PC-3 (cell line): Measurements from ENCODE around the gene OXNAD1. TPM values are rescaled to one million over a fixed set of nuclear protein-coding genes. Genes with fewer than 3 reads are reported as not detected.

Experiments used
- ATAC-seq: fragments of 200-7000 bp; cut with Tn5 transposase; 2 replicates; pipeline ENCODE4 v1.9.1; 2020; ENCODE audit warnings: mild to moderate bottlenecking, moderate library complexity
- BruUV-seq: library from RNA; stranded (reverse); fragments of 400-500 nt; replicated peaks from 2 replicates; lab custom pipeline; 2021; lab: Mats Ljungman, UMichigan
- CTCF ChIA-PET: fragments of 300-600 bp; sonication (Branson Sonifier 250); formaldehyde crosslinking; loops from one replicate; lab custom pipeline; 2022; ENCODE audit warnings: antibody characterized with exemption; lab: Charles Lee
- POLR2A ChIA-PET: fragments of 300-600 bp; sonication (Branson Sonifier 250); formaldehyde crosslinking; loops from one replicate; lab custom pipeline; 2022; ENCODE audit warnings: antibody characterized with exemption; ENCODE audit not compliant: unreplicated experiment; lab: Charles Lee
- DNase-seq: peaks from one replicate; pipeline ENCODE4 v3.0.0-alpha.2; 2015
- H2AFZ ChIP-seq: fragments of 300-600 bp; sonication (generic); 2 replicates; pipeline ENCODE4 v1.6.0; 2016; ENCODE audit warnings: antibody characterized with exemption, low read length
- H3F3A ChIP-seq: fragments of 300-600 bp; sonication (generic); one replicate; pipeline ENCODE4 v1.6.0; 2017; ENCODE audit warnings: antibody characterized with exemption, low read length, control low read depth, mild to moderate bottlenecking; ENCODE audit not compliant: unreplicated experiment
- H3K27ac ChIP-seq: fragments of 300-600 bp; sonication (generic); 2 replicates; pipeline ENCODE4 v1.5.1; 2016; ENCODE audit warnings: mild to moderate bottlenecking, low read length
- H3K27me3 ChIP-seq: fragments of 300-600 bp; sonication (generic); 2 replicates; pipeline ENCODE4 v1.6.1; 2016; ENCODE audit warnings: low read length, mixed read lengths
- H3K36me3 ChIP-seq: fragments of 300-600 bp; sonication (generic); 2 replicates; pipeline ENCODE4 v1.6.1; 2016; ENCODE audit warnings: low read depth, mixed run types, low read length, mixed read lengths
- H3K4me1 ChIP-seq: fragments of 300-600 bp; sonication (generic); 2 replicates; pipeline ENCODE4 v1.5.1; 2016; ENCODE audit warnings: low read length; ENCODE audit not compliant: insufficient read depth
- H3K4me2 ChIP-seq: fragments of 300-600 bp; sonication (generic); 2 replicates; pipeline ENCODE4 v1.6.0; 2016; ENCODE audit warnings: low read length
- H3K4me3 ChIP-seq: fragments of 300-600 bp; sonication (generic); 2 replicates; pipeline ENCODE4 v1.5.1; 2016; ENCODE audit warnings: mild to moderate bottlenecking, low read length, mixed read lengths
- H3K79me2 ChIP-seq: fragments of 300-600 bp; sonication (generic); 2 replicates; pipeline ENCODE4 v1.6.1; 2017; ENCODE audit warnings: low read length, mixed read lengths
- H3K9ac ChIP-seq: fragments of 300-600 bp; sonication (generic); 2 replicates; pipeline ENCODE4 v1.6.0; 2016; ENCODE audit warnings: mild to moderate bottlenecking, low read length
- H3K9me2 ChIP-seq: fragments of 300-600 bp; sonication (generic); replicated peaks from 2 replicates; pipeline ENCODE4 v1.6.1; 2016; ENCODE audit warnings: mixed run types, low read length, mixed read lengths
- H3K9me3 ChIP-seq: fragments of 300-600 bp; sonication (generic); 2 replicates; pipeline ENCODE4 v1.6.1; 2016; ENCODE audit warnings: low read length, mixed read lengths
- H4K20me1 ChIP-seq: fragments of 300-600 bp; sonication (generic); 2 replicates; pipeline ENCODE4 v1.6.1; 2016; ENCODE audit warnings: low read length, mixed read lengths
- EZH2 ChIP-seq: fragments of 300-600 bp; sonication (generic); IDR thresholded peaks from one replicate; pipeline ENCODE4 v1.6.1; 2017; ENCODE audit warnings: antibody characterized with exemption, mild to moderate bottlenecking, low read length; ENCODE audit not compliant: unreplicated experiment
- EZH2phosphoT487 ChIP-seq: fragments of 300-600 bp; sonication (generic); IDR thresholded peaks from 2 replicates; pipeline ENCODE4 v1.6.1; 2018; ENCODE audit warnings: mild to moderate bottlenecking, antibody characterized with exemption, low read length, borderline replicate concordance
- intact Hi-C: fragments of 100-400 bp; cut with micrococcal nuclease; formaldehyde crosslinking; loops from 2 replicates; pipeline ENCODE4 v1.9.0; 2023
- total RNA-seq: library from RNA; depleted of rRNA; stranded (reverse); fragments of >200 nt; gene quantifications from 2 replicates; pipeline ENCODE4 v1.2.3, GENCODE V29; 2014
- TF ChIP-seq, protein P1 (sequence below): fragments of 300-600 bp; sonication (generic); conservative IDR thresholded peaks from 2 replicates; pipeline ENCODE4 v1.5.1; 2017; ENCODE audit warnings: antibody characterized with exemption, low read depth, mild to moderate bottlenecking, low read length

OXNAD1 gene
- total RNA-seq, 1 experiment from 2014 or later = 20.5 TPM

DNA sequence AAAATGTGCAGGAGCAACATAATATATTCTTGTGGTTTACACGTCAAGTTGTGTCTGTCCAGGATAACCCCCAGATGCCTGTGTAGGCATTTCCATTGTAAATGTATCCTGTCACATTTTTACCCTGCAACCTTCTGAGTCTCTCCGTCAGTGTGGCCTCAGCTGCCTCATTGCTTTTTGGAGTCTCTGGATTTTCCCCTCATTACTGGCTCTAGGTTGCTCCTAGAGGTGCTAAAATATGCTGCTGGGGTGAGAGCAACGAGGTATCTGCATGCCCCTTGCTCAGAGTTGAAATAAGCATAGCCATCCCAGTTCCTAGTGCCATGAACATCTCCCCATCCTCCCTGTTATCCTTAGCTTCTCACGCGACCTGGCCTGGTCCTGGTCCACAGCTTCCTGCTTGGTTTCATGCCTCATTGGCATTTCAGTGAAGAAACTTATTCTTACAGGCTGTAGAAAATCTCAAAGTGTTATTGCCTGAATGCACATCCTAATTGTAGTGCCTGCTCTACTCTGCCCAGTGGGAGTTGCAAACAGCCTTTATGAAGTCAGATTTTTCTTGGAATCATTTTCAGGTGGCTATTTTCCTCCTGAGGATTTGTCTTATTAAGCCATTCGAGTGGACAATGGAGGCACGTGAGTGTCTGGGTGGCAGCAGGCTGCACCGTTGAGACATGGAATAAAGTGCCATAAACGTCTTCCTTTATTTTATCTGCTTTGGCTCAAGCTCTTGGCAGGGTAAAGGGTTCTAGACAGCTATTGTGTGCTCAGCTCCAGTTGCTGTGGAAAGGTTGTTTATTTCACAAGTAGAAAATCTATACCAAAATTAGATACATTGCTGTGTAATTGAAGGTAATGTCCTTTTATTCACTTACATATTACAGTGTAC lies 33.2 kb downstream of the OXNAD1 start:
- peaks cover 26% of the 10 kb centered on the region for H3K36me3 ChIP-seq

DNA sequence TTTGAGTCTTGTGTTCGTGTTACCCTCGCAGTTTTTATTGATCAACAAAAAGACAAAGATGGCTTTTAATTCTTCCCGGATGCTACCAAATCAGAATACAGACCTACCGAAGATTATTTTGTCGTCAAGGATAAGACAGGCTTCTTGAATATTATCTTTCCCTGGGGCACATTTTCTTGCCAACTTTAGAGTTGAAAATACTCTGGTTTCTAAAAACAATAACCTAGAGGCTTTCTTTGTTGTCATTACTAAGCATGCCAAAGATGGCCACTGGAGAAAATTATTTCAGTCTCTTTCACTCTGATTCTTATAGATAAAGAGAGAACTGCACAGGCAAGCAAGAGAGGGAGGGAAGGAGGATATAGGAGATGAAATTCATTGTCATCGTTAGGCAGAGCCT lies 33.9 kb downstream of the OXNAD1 start:
- Histone ChIP-seq H3K27me3 (no peaks in the 10 kb centered on the region), H3K36me3 (peaks cover 27% of the 10 kb centered on the region)
- CTCF ChIA-PET = no interaction called here

More for the DNA sequence above, 33.2 kb downstream of the OXNAD1 start:
- POLR2A ChIA-PET = no interaction called here
- Histone ChIP-seq H3F3A (no peaks in the 10 kb centered on the region), H3K9me3 (no peaks in the 10 kb centered on the region), H3K27me3 (no peaks in the 10 kb centered on the region), H3K79me2 (no peaks in the 10 kb centered on the region), H4K20me1 (no peaks in the 10 kb centered on the region), H3K4me2 (no peak overlapping the region), H3K4me3 (no peak overlapping the region), H3K9me2 (no peaks in the 10 kb centered on the region), H3K9ac (no peak overlapping the region), H2AFZ (no peak overlapping the region), H3K27ac (no peak overlapping the region), H3K4me1 (no peaks in the 10 kb centered on the region)
- intact Hi-C loops = no loop called here
- ATAC-seq = no peak
- no peak for DNase-seq
- no TSS peak for BruUV-seq
- TF ChIP-seq EZH2phosphoT487 = no peak
- no peak for TF ChIP-seq EZH2
- TF ChIP-seq, protein P1, sequence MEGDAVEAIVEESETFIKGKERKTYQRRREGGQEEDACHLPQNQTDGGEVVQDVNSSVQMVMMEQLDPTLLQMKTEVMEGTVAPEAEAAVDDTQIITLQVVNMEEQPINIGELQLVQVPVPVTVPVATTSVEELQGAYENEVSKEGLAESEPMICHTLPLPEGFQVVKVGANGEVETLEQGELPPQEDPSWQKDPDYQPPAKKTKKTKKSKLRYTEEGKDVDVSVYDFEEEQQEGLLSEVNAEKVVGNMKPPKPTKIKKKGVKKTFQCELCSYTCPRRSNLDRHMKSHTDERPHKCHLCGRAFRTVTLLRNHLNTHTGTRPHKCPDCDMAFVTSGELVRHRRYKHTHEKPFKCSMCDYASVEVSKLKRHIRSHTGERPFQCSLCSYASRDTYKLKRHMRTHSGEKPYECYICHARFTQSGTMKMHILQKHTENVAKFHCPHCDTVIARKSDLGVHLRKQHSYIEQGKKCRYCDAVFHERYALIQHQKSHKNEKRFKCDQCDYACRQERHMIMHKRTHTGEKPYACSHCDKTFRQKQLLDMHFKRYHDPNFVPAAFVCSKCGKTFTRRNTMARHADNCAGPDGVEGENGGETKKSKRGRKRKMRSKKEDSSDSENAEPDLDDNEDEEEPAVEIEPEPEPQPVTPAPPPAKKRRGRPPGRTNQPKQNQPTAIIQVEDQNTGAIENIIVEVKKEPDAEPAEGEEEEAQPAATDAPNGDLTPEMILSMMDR = no peak
- CTCF ChIA-PET = no interaction called here

More for the DNA sequence above, 33.9 kb downstream of the OXNAD1 start:
- no peak overlapping the region for H3K9ac ChIP-seq
- TF ChIP-seq EZH2phosphoT487 = no peak
- TF ChIP-seq, protein P1 = no peak
- no peak for TF ChIP-seq EZH2
- no peaks in the 10 kb centered on the region for H3K9me2 ChIP-seq
- DNase-seq = no peak
- no peaks in the 10 kb centered on the region for H3K79me2 ChIP-seq
- H3K27ac ChIP-seq = no peak overlapping the region
- ATAC-seq = no peak
- H4K20me1 ChIP-seq = no peaks in the 10 kb centered on the region
- POLR2A ChIA-PET = no interaction called here
- BruUV-seq = no TSS peak
- H3K4me1 ChIP-seq = no peaks in the 10 kb centered on the region
- H3F3A ChIP-seq = no peaks in the 10 kb centered on the region
- intact Hi-C loops = no loop called here
- H3K4me3 ChIP-seq = no peak overlapping the region
- no peaks in the 10 kb centered on the region for H3K9me3 ChIP-seq
- H3K4me2 ChIP-seq = no peak overlapping the region
- no peak overlapping the region for H2AFZ ChIP-seq
